Naive thymus-derived CD4-positive, alpha-beta T cell (primary cell): ENCODE data around the gene PLOD2. TPM values are rescaled to one million over a fixed set of nuclear protein-coding genes. Genes with fewer than 3 reads are reported as not detected.

ENCODE experiments used
- ATAC-seq: fragments of 150-1000 bp; cut with Tn5 transposase; 2 replicates; pipeline ENCODE4 v1.10.0; 2021; ENCODE audit warnings: mild to moderate bottlenecking, moderate library complexity
- CTCF ChIA-PET: fragments of 350-600 bp; sonication (Branson Sonifier 250); formaldehyde crosslinking; loops from one replicate; lab custom pipeline; 2021; ENCODE audit warnings: antibody characterized with exemption; lab: Charles Lee
- POLR2A ChIA-PET: fragments of 350-600 bp; sonication (Branson Sonifier 250); formaldehyde crosslinking; loops from one replicate; lab custom pipeline; 2021; ENCODE audit warnings: antibody characterized with exemption, inconsistent platforms; lab: Charles Lee
- DNase-seq, 9 donors: peaks; one replicate each; pipeline versions ENCODE4 v3.0.0 to v3.0.0-alpha.2; 2020 to 2022; ENCODE audit warnings: mixed read lengths in 1 of 9
- H3K27ac ChIP-seq: one replicate; pipeline ENCODE4 v1.7.0; 2013; ENCODE audit warnings: mild to moderate bottlenecking, low read depth, low read length, moderate library complexity
- H3K27me3 ChIP-seq, 2 donors: one replicate each; pipeline ENCODE4 v1.7.0; 2013; ENCODE audit warnings: low read length in 2 of 2, mild to moderate bottlenecking in 2 of 2, moderate library complexity in 2 of 2; ENCODE audit not compliant: control insufficient read depth in 2 of 2, insufficient read depth in 2 of 2
- H3K36me3 ChIP-seq, 3 experiments: 1 replicate in 2 of 3; 2 replicates in 1 of 3; pipeline ENCODE4 v1.7.0; 2013; ENCODE audit warnings: low read length in 3 of 3, mild to moderate bottlenecking in 3 of 3, moderate library complexity in 1 of 3; ENCODE audit not compliant: insufficient read depth in 3 of 3, control insufficient read depth in 2 of 3
- H3K4me1 ChIP-seq, 2 donors: one replicate each; pipeline ENCODE4 v1.7.0; 2013; ENCODE audit warnings: low read length in 2 of 2, mild to moderate bottlenecking in 2 of 2, moderate library complexity in 1 of 2; ENCODE audit not compliant: control insufficient read depth in 2 of 2, insufficient read depth in 2 of 2
- H3K4me3 ChIP-seq: 2 replicates; pipeline ENCODE4 v1.7.0; 2013; ENCODE audit warnings: mild to moderate bottlenecking, low read length
- H3K9me3 ChIP-seq, 3 experiments: 1 replicate in 2 of 3; 2 replicates in 1 of 3; pipeline ENCODE4 v1.7.0; 2013; ENCODE audit warnings: low read length in 3 of 3; ENCODE audit not compliant: control insufficient read depth in 2 of 3
- H3K27ac Mint-ChIP-seq, 9 donors: one replicate each; pipeline ENCODE4 v1.8.0; 2020 to 2022; ENCODE audit warnings: mixed read lengths in 9 of 9, mild to moderate bottlenecking in 8 of 9, moderate library complexity in 5 of 9, inconsistent platforms in 2 of 9
- H3K27me3 Mint-ChIP-seq, 5 donors: one replicate each; pipeline ENCODE4 v1.8.0; 2021 to 2022; ENCODE audit warnings: mixed read lengths in 5 of 5, mild to moderate bottlenecking in 1 of 5
- H3K36me3 Mint-ChIP-seq, 5 donors: one replicate each; pipeline ENCODE4 v1.8.0; 2020 to 2022; ENCODE audit warnings: mixed read lengths in 5 of 5, mild to moderate bottlenecking in 3 of 5, inconsistent platforms in 1 of 5
- H3K4me1 Mint-ChIP-seq, 7 donors: one replicate each; pipeline ENCODE4 v1.8.0; 2020 to 2022; ENCODE audit warnings: mixed read lengths in 7 of 7, mild to moderate bottlenecking in 3 of 7, inconsistent platforms in 1 of 7
- H3K4me3 Mint-ChIP-seq, 10 donors: one replicate each; pipeline ENCODE4 v1.8.0; 2020 to 2022; ENCODE audit warnings: mild to moderate bottlenecking in 10 of 10, mixed read lengths in 10 of 10, moderate library complexity in 6 of 10, inconsistent platforms in 2 of 10
- H3K9me3 Mint-ChIP-seq, 11 donors: one replicate each; pipeline ENCODE4 v1.8.0; 2020 to 2022; ENCODE audit warnings: mixed read lengths in 11 of 11, mild to moderate bottlenecking in 4 of 11, inconsistent platforms in 1 of 11, moderate library complexity in 1 of 11
- intact Hi-C, 2 donors: fragments of 100-400 bp; cut with micrococcal nuclease; formaldehyde crosslinking; loops; one replicate each; pipeline ENCODE4 v1.15.1; 2023
- polyA plus RNA-seq, 2 donors: library from polyadenylated mRNA; unstranded; fragments of 300-500 nt; fragmentation: Illumina TruSeq; gene quantifications; one replicate each; pipeline ENCODE4 v1.2.3, GENCODE V29; 2021
- total RNA-seq, 6 experiments: library from RNA in 5 of 6; stranded (reverse) in 5 of 6; gene quantifications; 1 replicate in 5 of 6; 2 replicates in 1 of 6; pipeline ENCODE4 v1.2.3 and lab custom pipeline; 2021 to 2026

PLOD2 gene
- total and polyA plus RNA-seq, 7 experiments from 2014 or later: 0.34 to 1.4 TPM; not detected in 5

- no peak overlapping the region for H3K27ac ChIP-seq
- H3K4me3 Mint-ChIP-seq: no peak overlapping the region
- H3K36me3 ChIP-seq: no peaks in the 10 kb centered on the region
- peaks cover 0 to 6% (median 0%) of the 10 kb centered on the region in 11 donors for H3K9me3 Mint-ChIP-seq
- no peak overlapping the region for H3K4me3 ChIP-seq
- no peaks in the 10 kb centered on the region for H3K9me3 ChIP-seq
- H3K4me1 ChIP-seq: no peaks in the 10 kb centered on the region
- intact Hi-C loops: no loop called here
- no peaks in the 10 kb centered on the region for H3K36me3 Mint-ChIP-seq
- H3K27me3 ChIP-seq: no peaks in the 10 kb centered on the region
- no peak for ATAC-seq
- no peaks in the 10 kb centered on the region for H3K27me3 Mint-ChIP-seq
- DNase-seq: no peak
- H3K4me1 Mint-ChIP-seq: no peaks in the 10 kb centered on the region
- POLR2A ChIA-PET: no interaction called here
- H3K27ac Mint-ChIP-seq: no peak overlapping the region
- CTCF ChIA-PET: no interaction called here
Observed at GRCh38 chr3:146128939-146129338, 32.0 kb downstream of the PLOD2 start.

DNA sequence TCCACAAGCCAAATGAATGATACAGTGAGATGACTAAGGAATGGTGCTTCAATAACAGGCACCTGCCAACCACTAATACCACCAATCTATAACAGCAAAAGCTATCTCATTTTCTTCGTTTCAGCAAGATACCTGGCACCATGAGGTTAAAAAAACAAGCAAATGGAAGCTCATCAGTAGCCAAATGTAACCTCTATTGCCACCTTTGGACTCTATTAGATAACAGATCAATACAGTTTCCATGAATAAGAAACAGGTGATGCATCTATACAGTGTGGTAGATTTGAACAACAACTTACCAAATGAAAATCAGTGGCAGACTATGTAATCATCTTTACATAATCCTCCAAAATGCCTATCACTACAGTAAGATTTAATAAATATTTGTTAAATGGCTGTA lies 32.8 kb downstream of the PLOD2 start:
- ATAC-seq (no peak), DNase-seq (no peak)
- H3K9me3 ChIP-seq: no peaks in the 10 kb centered on the region
- H3K27me3 ChIP-seq: no peaks in the 10 kb centered on the region
- peaks cover 0 to 7% (median 0%) of the 10 kb centered on the region in 11 donors for H3K9me3 Mint-ChIP-seq
- no peak overlapping the region for H3K27ac Mint-ChIP-seq
- no peaks in the 10 kb centered on the region for H3K36me3 ChIP-seq
- H3K27me3 Mint-ChIP-seq: no peaks in the 10 kb centered on the region
- H3K27ac ChIP-seq: no peak overlapping the region
- H3K36me3 Mint-ChIP-seq: no peaks in the 10 kb centered on the region
- no peak overlapping the region for H3K4me3 Mint-ChIP-seq
- H3K4me1 ChIP-seq: no peaks in the 10 kb centered on the region
- H3K4me1 Mint-ChIP-seq: no peaks in the 10 kb centered on the region
- H3K4me3 ChIP-seq: no peak overlapping the region
- ChIA-PET POLR2A (no interaction called here), CTCF (no interaction called here)
- intact Hi-C loops: no loop called here

DNA sequence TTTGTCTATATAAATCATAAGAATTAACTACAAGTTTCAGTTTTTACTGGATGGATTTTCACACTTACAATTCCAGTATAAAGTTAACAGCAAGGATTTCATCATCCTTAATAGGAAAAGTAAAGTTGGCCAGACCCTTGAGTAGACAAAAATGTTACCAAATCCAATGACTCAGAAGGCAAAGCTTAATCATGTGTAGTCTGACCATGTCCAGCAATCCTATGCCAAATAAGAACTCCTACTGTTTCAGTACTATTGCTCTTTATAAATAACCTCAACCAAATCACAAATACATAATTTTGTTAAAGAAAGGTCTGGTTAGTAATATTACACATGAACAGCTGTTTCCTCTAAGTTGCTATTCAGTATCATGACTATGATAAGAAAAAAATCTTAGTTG lies 35.0 kb downstream of the PLOD2 start:
- H3K27me3 ChIP-seq: no peaks in the 10 kb centered on the region
- H3K4me1 Mint-ChIP-seq: no peaks in the 10 kb centered on the region
- H3K4me3 Mint-ChIP-seq: no peak overlapping the region
- H3K9me3 ChIP-seq: no peaks in the 10 kb centered on the region
- H3K27me3 Mint-ChIP-seq: no peaks in the 10 kb centered on the region
- no peak overlapping the region for H3K4me3 ChIP-seq
- peaks cover 0 to 7% (median 2%) of the 10 kb centered on the region in 11 donors for H3K9me3 Mint-ChIP-seq
- H3K27ac ChIP-seq: no peak overlapping the region
- POLR2A ChIA-PET: no interaction called here
- DNase-seq (no peak), ATAC-seq (no peak)
- no peak overlapping the region for H3K27ac Mint-ChIP-seq
- intact Hi-C loops: no loop called here
- H3K4me1 ChIP-seq: no peaks in the 10 kb centered on the region
- no peaks in the 10 kb centered on the region for H3K36me3 ChIP-seq
- CTCF ChIA-PET: no interaction called here
- H3K36me3 Mint-ChIP-seq: no peaks in the 10 kb centered on the region

GRCh38 chr3:146124126-146124801 lies 36.7 kb downstream of the PLOD2 start:
- Mint-ChIP-seq H3K4me1 (no peaks in the 10 kb centered on the region), H3K9me3 (peaks cover 0 to 7% (median 4%) of the 10 kb centered on the region in 11 donors), H3K27me3 (no peaks in the 10 kb centered on the region), H3K36me3 (no peaks in the 10 kb centered on the region), H3K27ac (no peak overlapping the region), H3K4me3 (no peak overlapping the region)
- no peak overlapping the region for H3K4me3 ChIP-seq
- intact Hi-C loops: no loop called here
- H3K27me3 ChIP-seq: no peaks in the 10 kb centered on the region
- no peaks in the 10 kb centered on the region for H3K36me3 ChIP-seq
- H3K9me3 ChIP-seq: no peaks in the 10 kb centered on the region
- CTCF ChIA-PET: no interaction called here
- POLR2A ChIA-PET: no interaction called here
- ATAC-seq (no peak), DNase-seq (no peak)
- H3K27ac ChIP-seq: no peak overlapping the region
- H3K4me1 ChIP-seq: no peaks in the 10 kb centered on the region

DNA sequence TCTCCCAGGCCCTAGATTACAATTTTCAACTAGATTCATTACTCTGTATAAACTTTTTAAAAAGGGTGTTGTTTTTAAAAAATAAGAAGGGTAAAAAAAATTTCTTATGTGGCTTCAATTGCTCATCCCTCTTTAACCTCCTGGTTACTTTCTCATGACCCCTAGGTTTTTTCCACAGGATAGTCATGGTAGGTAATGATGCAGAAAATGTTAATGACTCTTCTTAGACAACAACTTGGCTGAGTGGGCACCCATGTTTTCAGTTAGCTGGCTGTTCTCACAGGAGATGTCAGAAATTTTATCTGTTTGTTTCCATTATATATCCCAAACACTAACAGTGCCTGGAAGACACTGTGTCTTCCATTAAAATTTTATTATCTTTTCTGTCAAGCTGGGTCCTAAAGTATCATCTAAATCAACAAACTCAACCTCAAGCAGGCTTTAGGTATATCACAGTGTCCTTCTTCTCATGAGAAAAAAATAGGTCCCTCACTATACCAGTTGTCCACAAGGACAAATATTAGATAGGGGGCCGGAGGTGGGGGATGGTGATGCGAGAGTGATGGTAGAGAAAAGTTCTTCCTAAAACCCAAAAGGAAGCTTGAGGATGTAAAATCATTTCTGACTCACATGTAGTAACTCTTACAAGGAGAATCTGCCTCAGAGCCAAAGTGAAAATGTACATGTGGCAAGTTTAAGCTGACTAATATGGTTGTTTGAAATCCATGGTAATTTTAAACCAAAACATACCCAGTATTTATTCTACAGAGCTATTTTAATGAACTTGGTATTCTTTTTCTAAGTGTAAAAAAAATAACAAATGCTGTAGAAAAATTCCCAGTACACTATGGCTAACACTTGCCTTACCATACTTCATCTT lies 43.3 kb downstream of the PLOD2 start:
- no peak overlapping the region for H3K4me3 ChIP-seq
- no peaks in the 10 kb centered on the region for H3K27me3 Mint-ChIP-seq
- CTCF ChIA-PET: no interaction called here
- peaks cover 10 to 43% (median 19%) of the 10 kb centered on the region in 11 donors for H3K9me3 Mint-ChIP-seq
- peaks cover 0 to 5% (median 0%) of the 10 kb centered on the region in 3 experiments for H3K9me3 ChIP-seq
- peaks cover 0 to 8% (median 0%) of the 10 kb centered on the region in 5 donors for H3K36me3 Mint-ChIP-seq
- no peaks in the 10 kb centered on the region for H3K36me3 ChIP-seq
- intact Hi-C loops: no loop called here
- no peak overlapping the region for H3K4me3 Mint-ChIP-seq
- H3K4me1 Mint-ChIP-seq: no peaks in the 10 kb centered on the region
- no peaks in the 10 kb centered on the region for H3K27me3 ChIP-seq
- no peak overlapping the region for H3K27ac Mint-ChIP-seq
- POLR2A ChIA-PET: no interaction called here
- ATAC-seq (no peak), DNase-seq (no peak)
- no peaks in the 10 kb centered on the region for H3K4me1 ChIP-seq
- no peak overlapping the region for H3K27ac ChIP-seq

GRCh38 chr3:146115619-146116018 lies 45.4 kb downstream of the PLOD2 start:
- Mint-ChIP-seq H3K27ac (no peak overlapping the region), H3K4me3 (no peak overlapping the region), H3K27me3 (no peaks in the 10 kb centered on the region), H3K36me3 (peaks cover 0 to 8% (median 0%) of the 10 kb centered on the region in 5 donors), H3K4me1 (no peaks in the 10 kb centered on the region), H3K9me3 (peaks cover 10 to 49% (median 21%) of the 10 kb centered on the region in 11 donors)
- Histone ChIP-seq H3K4me1 (no peaks in the 10 kb centered on the region), H3K27me3 (no peaks in the 10 kb centered on the region), H3K36me3 (no peaks in the 10 kb centered on the region), H3K27ac (no peak overlapping the region), H3K9me3 (peaks cover 0 to 5% (median 0%) of the 10 kb centered on the region in 3 experiments), H3K4me3 (no peak overlapping the region)
- intact Hi-C loops: no loop called here
- DNase-seq (no peak), ATAC-seq (no peak)
- CTCF ChIA-PET: no interaction called here
- POLR2A ChIA-PET: no interaction called here
